OCI-LY7 (cell line): ENCODE results near the gene TBPL2.

ENCODE experiments used
- CTCF ChIP-seq: fragments of 200-600 bp; sonication (generic); conservative IDR thresholded peaks from 2 replicates; pipeline ENCODE4 v1.5.1; 2014; ENCODE audit warnings: mild to moderate bottlenecking, antibody characterized with exemption, low read length, moderate library complexity, mixed read lengths
- EZH2phosphoT487 ChIP-seq: fragments of 200-600 bp; sonication (generic); IDR thresholded peaks from 2 replicates; pipeline ENCODE4 v1.6.1; 2018; ENCODE audit warnings: low read depth, borderline replicate concordance, mild to moderate bottlenecking, mixed run types, antibody characterized with exemption, low read length, moderate library complexity, mixed read lengths

DNA sequence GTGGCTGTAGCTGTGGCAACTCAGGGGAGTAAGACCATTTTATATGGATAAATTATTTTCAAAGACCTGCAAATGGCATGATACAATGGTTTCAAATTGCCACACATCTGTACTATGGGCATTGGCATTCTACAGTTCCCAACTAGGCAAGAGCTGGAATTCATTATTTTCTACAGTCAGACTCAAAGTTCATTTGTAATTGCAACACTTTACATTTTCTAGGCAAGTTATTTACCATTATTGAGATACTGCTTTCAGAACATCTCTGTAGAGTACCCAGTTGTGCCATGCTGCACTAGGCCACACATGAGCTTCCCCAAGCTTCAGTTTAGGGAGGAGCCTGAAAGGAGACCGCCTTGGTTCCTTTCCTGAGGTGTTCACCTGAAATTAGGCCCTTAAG lies 20.8 kb downstream of the TBPL2 start:
- no peak for TF ChIP-seq CTCF
- TF ChIP-seq EZH2phosphoT487 = no peak
